Sigmoid colon (tissue), 4 donors: Measurements from ENCODE around the gene GK2.

Source experiments
- CTCF ChIP-seq, 4 experiments: fragments of 450-650 bp in 3 of 4; fragments of 200-600 bp in 1 of 4; IDR thresholded peaks; one replicate each; pipeline ENCODE4 v1.5.1; 2016 to 2019; ENCODE audit warnings: antibody characterized with exemption in 4 of 4, mild to moderate bottlenecking in 3 of 4, moderate library complexity in 2 of 4
- POLR2AphosphoS5 ChIP-seq, 4 donors: sonication (generic); formaldehyde crosslinking; IDR thresholded peaks; one replicate each; pipeline ENCODE4 v1.6.1; 2017; ENCODE audit warnings: antibody characterized with exemption in 4 of 4

DNA sequence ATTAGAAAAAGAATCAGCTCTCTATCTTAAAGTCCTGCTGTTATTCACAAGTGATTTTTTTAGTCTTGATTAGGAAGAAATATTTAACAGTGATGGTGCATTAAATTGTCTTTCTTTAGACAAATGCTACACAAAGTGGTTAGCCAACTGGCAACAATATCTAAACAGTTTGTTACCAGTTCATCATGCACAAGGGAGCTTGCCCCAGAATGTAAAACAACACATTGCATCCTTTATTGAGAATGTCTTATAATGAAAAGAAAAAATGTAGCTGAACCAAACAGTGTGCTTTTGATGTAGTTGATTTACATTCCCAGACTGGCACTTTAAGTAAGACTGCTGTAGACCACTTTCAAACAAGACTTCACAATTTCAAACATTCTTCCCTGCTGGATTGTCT, 48.0 kb downstream of the GK2 start:
- TF ChIP-seq CTCF (IDR thresholded peaks at IDR 0.05), result no peak
- no peak for TF ChIP-seq POLR2AphosphoS5 (IDR thresholded peaks at IDR 0.05)
